GM23338 (cell line): ENCODE results near the gene LSP1.

Source experiments
- EZH2 ChIP-seq: fragments of 200-600 bp; sonication (generic); IDR thresholded peaks from one replicate; pipeline ENCODE4 v1.8.0; 2017; ENCODE audit warnings: antibody characterized with exemption, mild to moderate bottlenecking, low read depth; ENCODE audit not compliant: unreplicated experiment
- TF ChIP-seq, protein P1 (sequence below), 2 experiments: fragments of 200-600 bp in 1 of 2; sonication (generic) in 1 of 2; conservative IDR thresholded peaks; 2 replicates each; pipeline versions ENCODE4 v1.5.1 to v1.6.1; 2016 to 2017; ENCODE audit warnings: antibody characterized with exemption in 2 of 2, low read depth in 2 of 2, mild to moderate bottlenecking in 2 of 2, moderate library complexity in 1 of 2
- TF ChIP-seq, protein P2 (sequence below): IDR thresholded peaks from 2 replicates; pipeline ENCODE4 v1.6.1; 2016; ENCODE audit warnings: antibody characterized with exemption

DNA sequence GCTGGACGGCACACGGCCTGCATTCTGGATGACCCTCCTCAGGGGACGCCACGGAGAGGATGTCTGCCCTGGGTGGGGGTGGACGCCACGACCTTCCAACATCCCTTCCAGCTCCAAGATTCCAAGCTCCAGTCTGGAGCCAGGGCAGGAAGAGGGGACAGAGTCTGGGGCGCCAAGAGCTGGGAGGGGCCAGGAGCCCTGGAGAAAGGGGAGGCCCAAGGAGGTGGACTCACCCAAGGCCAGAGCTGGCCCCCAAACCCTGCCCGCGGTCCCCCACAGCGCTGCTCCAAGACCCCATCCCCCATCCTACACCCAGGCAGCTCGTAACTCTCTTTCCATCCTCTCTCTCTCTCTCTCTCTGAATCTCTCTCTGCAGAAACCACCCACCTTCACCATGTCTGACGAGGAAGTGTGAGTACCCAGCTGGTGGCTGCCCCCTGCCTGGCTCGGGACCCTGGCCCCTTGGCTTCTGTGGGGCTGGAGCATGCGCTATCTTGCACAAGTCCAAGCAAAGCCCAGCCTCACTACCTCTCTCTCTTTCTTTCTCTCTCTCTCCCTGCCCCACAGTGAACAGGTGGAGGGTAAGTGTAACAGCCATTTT, 69.7 kb downstream of the LSP1 start:
- TF ChIP-seq, protein P1, sequence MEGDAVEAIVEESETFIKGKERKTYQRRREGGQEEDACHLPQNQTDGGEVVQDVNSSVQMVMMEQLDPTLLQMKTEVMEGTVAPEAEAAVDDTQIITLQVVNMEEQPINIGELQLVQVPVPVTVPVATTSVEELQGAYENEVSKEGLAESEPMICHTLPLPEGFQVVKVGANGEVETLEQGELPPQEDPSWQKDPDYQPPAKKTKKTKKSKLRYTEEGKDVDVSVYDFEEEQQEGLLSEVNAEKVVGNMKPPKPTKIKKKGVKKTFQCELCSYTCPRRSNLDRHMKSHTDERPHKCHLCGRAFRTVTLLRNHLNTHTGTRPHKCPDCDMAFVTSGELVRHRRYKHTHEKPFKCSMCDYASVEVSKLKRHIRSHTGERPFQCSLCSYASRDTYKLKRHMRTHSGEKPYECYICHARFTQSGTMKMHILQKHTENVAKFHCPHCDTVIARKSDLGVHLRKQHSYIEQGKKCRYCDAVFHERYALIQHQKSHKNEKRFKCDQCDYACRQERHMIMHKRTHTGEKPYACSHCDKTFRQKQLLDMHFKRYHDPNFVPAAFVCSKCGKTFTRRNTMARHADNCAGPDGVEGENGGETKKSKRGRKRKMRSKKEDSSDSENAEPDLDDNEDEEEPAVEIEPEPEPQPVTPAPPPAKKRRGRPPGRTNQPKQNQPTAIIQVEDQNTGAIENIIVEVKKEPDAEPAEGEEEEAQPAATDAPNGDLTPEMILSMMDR (conservative IDR thresholded peaks at IDR 0.05; ENCODE audit: low read depth in 2 of 2) = no peak
- no peak for TF ChIP-seq EZH2
- TF ChIP-seq, protein P2, sequence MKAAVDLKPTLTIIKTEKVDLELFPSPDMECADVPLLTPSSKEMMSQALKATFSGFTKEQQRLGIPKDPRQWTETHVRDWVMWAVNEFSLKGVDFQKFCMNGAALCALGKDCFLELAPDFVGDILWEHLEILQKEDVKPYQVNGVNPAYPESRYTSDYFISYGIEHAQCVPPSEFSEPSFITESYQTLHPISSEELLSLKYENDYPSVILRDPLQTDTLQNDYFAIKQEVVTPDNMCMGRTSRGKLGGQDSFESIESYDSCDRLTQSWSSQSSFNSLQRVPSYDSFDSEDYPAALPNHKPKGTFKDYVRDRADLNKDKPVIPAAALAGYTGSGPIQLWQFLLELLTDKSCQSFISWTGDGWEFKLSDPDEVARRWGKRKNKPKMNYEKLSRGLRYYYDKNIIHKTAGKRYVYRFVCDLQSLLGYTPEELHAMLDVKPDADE = no peak
